Endodermal cell (in vitro differentiated cells): ENCODE results near the gene CARD11. TPM values are rescaled to one million over a fixed set of nuclear protein-coding genes. Genes with fewer than 3 reads are reported as not detected.

Experiments used
- DNase-seq: peaks from one replicate; pipeline ENCODE4 v3.0.0-alpha.2; 2017
- H3K27ac ChIP-seq: 2 replicates; pipeline ENCODE4 v1.5.1; 2013; ENCODE audit warnings: mild to moderate bottlenecking, low read depth, low read length, moderate library complexity
- H3K27me3 ChIP-seq: 2 replicates; pipeline ENCODE4 v1.6.1; 2013; ENCODE audit warnings: mild to moderate bottlenecking, low read length, moderate library complexity; ENCODE audit not compliant: insufficient read depth, control insufficient read depth, poor library complexity, severe bottlenecking
- H3K36me3 ChIP-seq: 2 replicates; pipeline ENCODE4 v1.7.0; 2013; ENCODE audit warnings: mild to moderate bottlenecking, low read length, moderate library complexity; ENCODE audit not compliant: control insufficient read depth, insufficient read depth
- H3K4me1 ChIP-seq: one replicate; pipeline ENCODE4 v1.7.0; 2013; ENCODE audit warnings: low read length; ENCODE audit not compliant: control insufficient read depth, insufficient read depth
- H3K4me3 ChIP-seq: 2 replicates; pipeline ENCODE4 v1.5.1; 2013; ENCODE audit warnings: mild to moderate bottlenecking, low read length, moderate library complexity
- H3K9ac ChIP-seq: 2 replicates; pipeline ENCODE4 v1.6.1; 2013; ENCODE audit warnings: mild to moderate bottlenecking, low read length, moderate library complexity; ENCODE audit not compliant: poor library complexity, severe bottlenecking; ENCODE audit errors: extremely low read depth
- H3K9me3 ChIP-seq: 2 replicates; pipeline ENCODE4 v1.6.1; 2013; ENCODE audit warnings: mild to moderate bottlenecking, low read length, moderate library complexity; ENCODE audit not compliant: control insufficient read depth
- H3K27ac Mint-ChIP-seq: 2 replicates; pipeline ENCODE4 v1.8.0; 2020; ENCODE audit warnings: mixed read lengths
- H3K27me3 Mint-ChIP-seq: 2 replicates; pipeline ENCODE4 v1.8.0; 2021; ENCODE audit warnings: mild to moderate bottlenecking, mixed read lengths; ENCODE audit not compliant: insufficient read depth
- H3K36me3 Mint-ChIP-seq: 2 replicates; pipeline ENCODE4 v1.8.0; 2020; ENCODE audit warnings: low read depth, mixed read lengths
- H3K4me1 Mint-ChIP-seq: 2 replicates; pipeline ENCODE4 v1.8.0; 2020; ENCODE audit warnings: mixed read lengths
- H3K4me3 Mint-ChIP-seq: 2 replicates; pipeline ENCODE4 v1.8.0; 2020; ENCODE audit warnings: mild to moderate bottlenecking, moderate library complexity, mixed read lengths
- H3K9me3 Mint-ChIP-seq: 2 replicates; pipeline ENCODE4 v1.8.0; 2020; ENCODE audit warnings: mild to moderate bottlenecking, mixed read lengths
- CTCF ChIP-seq: fragments of 200-600 bp; sonication (generic); conservative IDR thresholded peaks from 2 replicates; pipeline ENCODE4 v1.5.0; 2021; ENCODE audit warnings: antibody characterized with exemption, mild to moderate bottlenecking
- WGBS, 2 experiments: methylation state at CpG; one replicate each; pipeline versions ENCODE4 v1.1.5 to v1.1.7; 2013; ENCODE audit warnings: missing lambda C conversion rate in 2 of 2, mixed read lengths in 1 of 2; ENCODE audit not compliant: insufficient coverage in 1 of 2, insufficient read length in 1 of 2; 5-methylcytosine and 5-hydroxymethylcytosine counted together
- total RNA-seq, 2 donors: library from RNA; stranded (reverse); fragmentation: NEBNext Ultra II Directional in 1 of 2; extraction: Animal tissue kit (Norgen Biotek cat#: 25700) in 1 of 2; gene quantifications; 2 replicates in 1 of 2; 3 replicates in 1 of 2; pipeline ENCODE4 v1.2.1, GENCODE V29; 2021

CARD11 gene
- total RNA-seq, 2 donors from 2014 or later, result 7.2 to 10.8 TPM

DNA sequence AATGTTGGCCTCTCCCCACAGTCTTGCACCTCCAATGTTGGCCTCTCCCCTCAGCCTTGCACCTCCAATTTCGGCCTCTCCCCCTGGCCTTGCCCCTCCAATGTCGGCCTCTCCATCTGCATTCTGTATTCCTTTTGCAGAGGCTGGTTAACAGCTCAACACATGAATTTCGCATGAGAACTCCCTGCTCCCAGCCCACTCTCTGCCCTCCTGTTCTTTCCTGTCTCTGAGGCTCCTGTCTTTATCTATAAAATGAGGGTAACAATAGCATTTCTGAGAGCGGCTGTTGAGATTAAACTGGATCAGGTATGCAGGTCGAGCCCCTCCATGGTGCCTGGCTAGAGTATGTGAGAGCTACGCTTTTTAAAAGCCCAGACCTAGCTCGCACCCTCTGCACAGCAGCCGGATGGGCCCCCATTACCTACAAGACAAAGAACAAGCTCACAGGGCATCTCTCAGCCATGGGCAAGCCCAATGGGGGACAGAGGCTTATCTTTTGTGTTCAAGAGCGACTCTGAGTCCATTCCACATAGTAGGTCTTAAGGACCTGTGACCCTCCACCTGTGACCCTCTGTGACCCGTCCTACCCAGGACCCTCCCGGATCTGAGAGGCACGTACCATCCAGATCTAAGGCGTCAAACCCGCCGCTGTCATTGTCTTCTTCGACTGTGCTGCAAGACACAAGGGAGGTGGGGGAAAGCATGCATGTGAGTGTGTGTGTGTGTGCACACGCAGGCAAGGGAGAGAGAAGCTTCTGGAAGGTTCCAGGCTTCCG lies 117.4 kb downstream of the CARD11 start:
- H3K27me3 ChIP-seq, result no peaks in the 10 kb centered on the region
- no peak for TF ChIP-seq CTCF
- no peak overlapping the region for H3K27ac ChIP-seq
- DNase-seq, result peak; percentile 41
- H3K4me1 ChIP-seq, result no peaks in the 10 kb centered on the region
- Mint-ChIP-seq H3K27ac (peak overlapping the region; percentile 53), H3K4me3 (no peak overlapping the region), H3K9me3 (no peaks in the 10 kb centered on the region), H3K36me3 (no peaks in the 10 kb centered on the region), H3K27me3 (no peaks in the 10 kb centered on the region), H3K4me1 (no peaks in the 10 kb centered on the region)
- H3K9me3 ChIP-seq, result no peaks in the 10 kb centered on the region
- H3K4me3 ChIP-seq, result no peak overlapping the region
- 87 to 95% methylated on average over 12 to 18 of the region's 18 CpGs for WGBS, 2 experiments
- H3K9ac ChIP-seq, result no peak overlapping the region
- H3K36me3 ChIP-seq, result no peaks in the 10 kb centered on the region

GRCh38 chr7:2924866-2925840 lies 118.5 kb downstream of the CARD11 start:
- H3K4me3 ChIP-seq, result no peak overlapping the region
- no peak overlapping the region for H3K27ac ChIP-seq
- TF ChIP-seq CTCF, result no peak
- no peaks in the 10 kb centered on the region for H3K36me3 ChIP-seq
- no peaks in the 10 kb centered on the region for H3K4me1 ChIP-seq
- DNase-seq, result peak; percentile 26
- Mint-ChIP-seq H3K36me3 (no peaks in the 10 kb centered on the region), H3K27me3 (no peaks in the 10 kb centered on the region), H3K27ac (no peak overlapping the region), H3K9me3 (no peaks in the 10 kb centered on the region), H3K4me1 (no peaks in the 10 kb centered on the region), H3K4me3 (no peak overlapping the region)
- H3K9ac ChIP-seq, result no peak overlapping the region
- no peaks in the 10 kb centered on the region for H3K27me3 ChIP-seq
- WGBS, 2 experiments, result 92 to 96% methylated on average over 15 to 22 of the region's 22 CpGs
- no peaks in the 10 kb centered on the region for H3K9me3 ChIP-seq

- 91 to 93% methylated on average over 10 to 17 of the region's 17 CpGs for WGBS, 2 experiments
- Mint-ChIP-seq H3K27ac (no peak overlapping the region), H3K4me1 (no peaks in the 10 kb centered on the region), H3K36me3 (peaks cover 4% of the 10 kb centered on the region), H3K4me3 (no peak overlapping the region), H3K9me3 (no peaks in the 10 kb centered on the region), H3K27me3 (no peaks in the 10 kb centered on the region)
- Histone ChIP-seq H3K27ac (no peak overlapping the region), H3K4me3 (no peak overlapping the region), H3K4me1 (no peaks in the 10 kb centered on the region), H3K36me3 (no peaks in the 10 kb centered on the region), H3K9me3 (peaks cover 3% of the 10 kb centered on the region), H3K9ac (no peak overlapping the region), H3K27me3 (no peaks in the 10 kb centered on the region)
- TF ChIP-seq CTCF, result no peak
- DNase-seq, result no peak
Observed at GRCh38 chr7:2923886-2924574, 119.6 kb downstream of the CARD11 start.
